Thyroid gland (tissue), 4 donors: ENCODE results near the gene SNRPD3. TPM values are rescaled to one million over a fixed set of nuclear protein-coding genes. Genes with fewer than 3 reads are reported as not detected.
A peak's percentile ranks its signal among the peaks of the same experiment; 100 is the strongest.

ENCODE experiments used
- DNase-seq, 2 donors: peaks; one replicate each; pipeline ENCODE4 v3.0.0-alpha.2; 2019
- H3K27ac ChIP-seq, 3 donors: fragments of 200-600 bp; sonication (generic); 1 replicate in 2 of 3; 2 replicates in 1 of 3; pipeline ENCODE4 v1.5.1; 2016 to 2019; ENCODE audit warnings: mild to moderate bottlenecking in 1 of 3, moderate library complexity in 1 of 3
- H3K27me3 ChIP-seq: fragments of 200-600 bp; sonication (generic); one replicate; pipeline ENCODE4 v1.5.1; 2019
- H3K36me3 ChIP-seq, 2 donors: fragments of 200-600 bp; sonication (generic); one replicate each; pipeline ENCODE4 v1.5.1; 2016 to 2019
- H3K4me1 ChIP-seq, 2 donors: fragments of 200-600 bp; sonication (generic); one replicate each; pipeline ENCODE4 v1.5.1; 2017 to 2019
- H3K4me3 ChIP-seq, 3 donors: fragments of 200-600 bp; sonication (generic); replicated peaks in 1 of 3; 1 replicate in 2 of 3; 2 replicates in 1 of 3; pipeline ENCODE4 v1.5.1; 2016; ENCODE audit warnings: mild to moderate bottlenecking in 1 of 3
- H3K9me3 ChIP-seq: fragments of 200-600 bp; sonication (generic); one replicate; pipeline ENCODE4 v1.5.1; 2017
- POLR2A ChIP-seq, 2 donors: fragments of 450-650 bp; IDR thresholded peaks; one replicate each; pipeline ENCODE4 v1.6.1; 2017; ENCODE audit warnings: antibody characterized with exemption in 2 of 2, mild to moderate bottlenecking in 2 of 2, moderate library complexity in 1 of 2
- WGBS, 2 donors: methylation state at CpG; one replicate each; pipeline ENCODE4 v1.1.5; 2017; 5-methylcytosine and 5-hydroxymethylcytosine counted together
- intact Hi-C: fragments of 100-400 bp; cut with DNase I; formaldehyde crosslinking; loops from one replicate; pipeline ENCODE4 v1.15.1; 2023
- total RNA-seq, 4 donors: library from RNA; depleted of rRNA; stranded (reverse); fragments of >200 nt; gene quantifications; one replicate each; pipeline ENCODE4 v1.2.3, GENCODE V29; 2016
- TF ChIP-seq, protein P1 (sequence below), 6 experiments: fragments of 200-600 bp in 3 of 6; fragments of 450-650 bp in 3 of 6; sonication (generic) in 3 of 6; IDR thresholded peaks; one replicate each; pipeline ENCODE4 v1.5.1; 2016 to 2019; ENCODE audit warnings: antibody characterized with exemption in 6 of 6, mild to moderate bottlenecking in 2 of 6, inconsistent platforms in 1 of 6, moderate library complexity in 1 of 6

Gene SNRPD3
- total RNA-seq, 4 donors from 2014 or later = 96.9 to 216 (median 145) TPM

DNA sequence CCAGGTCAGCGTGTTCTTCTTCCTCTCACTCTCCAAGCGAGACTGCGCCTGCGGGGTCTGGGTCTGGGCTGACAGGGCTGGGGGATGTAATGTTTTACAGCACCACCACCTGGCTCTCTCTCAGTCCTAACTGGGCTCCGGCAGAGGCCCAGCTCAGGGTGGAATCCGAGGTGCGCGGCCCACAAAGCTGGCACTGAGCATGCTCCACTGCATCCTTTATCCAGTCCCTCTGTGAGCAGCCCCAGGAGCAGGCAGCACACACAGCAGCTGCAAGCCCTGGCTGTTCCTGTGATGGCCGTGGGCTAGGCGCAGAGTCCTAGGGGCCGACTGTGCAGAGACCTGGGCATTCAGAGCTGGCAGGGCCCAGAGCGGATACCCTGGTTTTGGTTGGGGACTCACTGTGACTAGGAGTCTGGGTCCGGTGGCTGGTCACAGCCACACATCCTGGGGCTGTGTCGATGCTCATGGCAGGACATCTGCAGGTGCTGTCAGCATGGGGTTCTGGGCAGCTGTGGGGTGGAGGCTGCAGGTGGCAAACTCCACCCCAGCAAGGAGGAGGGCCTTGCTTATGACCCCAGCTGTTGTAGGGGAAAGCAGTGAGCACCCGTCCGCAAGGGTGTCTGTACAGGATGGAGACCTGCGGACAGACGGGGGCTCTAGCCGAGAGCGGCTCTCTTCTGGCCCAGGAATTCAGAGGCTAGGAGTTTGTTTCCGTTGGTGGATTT lies 33.1 kb downstream of the SNRPD3 start:
- DNase-seq = no peak
- 77 to 80% methylated on average over 11 to 18 of the region's 21 CpGs for WGBS, 2 donors
- intact Hi-C loops = no loop called here
- no peaks in the 10 kb centered on the region for H3K27me3 ChIP-seq
- H3K4me1 ChIP-seq = peaks cover 35 to 46% of the 10 kb centered on the region in 2 donors
- no peaks in the 10 kb centered on the region for H3K9me3 ChIP-seq
- peaks cover 0 to 4% of the 10 kb centered on the region in 2 donors for H3K36me3 ChIP-seq
- H3K4me3 ChIP-seq = no peak overlapping the region
- no peak for TF ChIP-seq POLR2A (IDR thresholded peaks at IDR 0.05)
- TF ChIP-seq, protein P1, sequence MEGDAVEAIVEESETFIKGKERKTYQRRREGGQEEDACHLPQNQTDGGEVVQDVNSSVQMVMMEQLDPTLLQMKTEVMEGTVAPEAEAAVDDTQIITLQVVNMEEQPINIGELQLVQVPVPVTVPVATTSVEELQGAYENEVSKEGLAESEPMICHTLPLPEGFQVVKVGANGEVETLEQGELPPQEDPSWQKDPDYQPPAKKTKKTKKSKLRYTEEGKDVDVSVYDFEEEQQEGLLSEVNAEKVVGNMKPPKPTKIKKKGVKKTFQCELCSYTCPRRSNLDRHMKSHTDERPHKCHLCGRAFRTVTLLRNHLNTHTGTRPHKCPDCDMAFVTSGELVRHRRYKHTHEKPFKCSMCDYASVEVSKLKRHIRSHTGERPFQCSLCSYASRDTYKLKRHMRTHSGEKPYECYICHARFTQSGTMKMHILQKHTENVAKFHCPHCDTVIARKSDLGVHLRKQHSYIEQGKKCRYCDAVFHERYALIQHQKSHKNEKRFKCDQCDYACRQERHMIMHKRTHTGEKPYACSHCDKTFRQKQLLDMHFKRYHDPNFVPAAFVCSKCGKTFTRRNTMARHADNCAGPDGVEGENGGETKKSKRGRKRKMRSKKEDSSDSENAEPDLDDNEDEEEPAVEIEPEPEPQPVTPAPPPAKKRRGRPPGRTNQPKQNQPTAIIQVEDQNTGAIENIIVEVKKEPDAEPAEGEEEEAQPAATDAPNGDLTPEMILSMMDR (IDR thresholded peaks at IDR 0.05) = no peak
- peak overlapping the region; percentile 34 to 77 (median 72) for H3K27ac ChIP-seq

DNA sequence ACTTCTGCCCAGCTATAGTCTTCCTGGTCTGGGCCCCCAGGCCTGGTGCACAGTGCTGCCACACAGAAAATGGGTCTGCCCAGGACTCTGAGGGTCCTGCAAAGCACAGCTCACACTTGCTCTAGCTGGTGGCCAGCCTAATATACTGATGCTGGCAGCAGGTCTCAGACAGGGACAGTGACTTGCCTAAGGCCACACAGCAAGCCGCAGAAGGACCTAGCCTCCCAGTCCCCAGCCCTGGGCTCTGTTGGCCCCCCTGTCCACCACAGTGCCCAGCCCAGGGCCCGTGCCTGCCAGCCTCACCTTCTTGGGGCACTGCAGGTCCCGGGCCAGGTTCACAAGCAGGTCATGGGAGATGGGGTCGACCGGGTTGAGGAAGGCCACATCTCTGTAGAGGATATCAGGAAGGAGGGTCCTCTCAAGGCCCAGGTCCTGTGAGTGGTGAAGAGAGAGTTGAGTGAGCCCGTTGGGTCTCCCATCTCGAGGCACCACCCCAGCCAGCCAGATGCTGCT lies 33.8 kb downstream of the SNRPD3 start:
- Histone ChIP-seq H3K27ac (peak overlapping the region in 1 of 3 donors; percentile 72), H3K36me3 (peaks cover 0 to 4% of the 10 kb centered on the region in 2 donors), H3K27me3 (no peaks in the 10 kb centered on the region), H3K4me1 (peaks cover 36 to 46% of the 10 kb centered on the region in 2 donors), H3K9me3 (no peaks in the 10 kb centered on the region), H3K4me3 (no peak overlapping the region)
- TF ChIP-seq POLR2A (IDR thresholded peaks at IDR 0.05) = no peak
- TF ChIP-seq, protein P1 (IDR thresholded peaks at IDR 0.05) = no peak
- DNase-seq = no peak
- WGBS, 2 donors = 93 to 95% methylated on average over 3 to 7 of the region's 7 CpGs
- intact Hi-C loops = no loop called here

DNA sequence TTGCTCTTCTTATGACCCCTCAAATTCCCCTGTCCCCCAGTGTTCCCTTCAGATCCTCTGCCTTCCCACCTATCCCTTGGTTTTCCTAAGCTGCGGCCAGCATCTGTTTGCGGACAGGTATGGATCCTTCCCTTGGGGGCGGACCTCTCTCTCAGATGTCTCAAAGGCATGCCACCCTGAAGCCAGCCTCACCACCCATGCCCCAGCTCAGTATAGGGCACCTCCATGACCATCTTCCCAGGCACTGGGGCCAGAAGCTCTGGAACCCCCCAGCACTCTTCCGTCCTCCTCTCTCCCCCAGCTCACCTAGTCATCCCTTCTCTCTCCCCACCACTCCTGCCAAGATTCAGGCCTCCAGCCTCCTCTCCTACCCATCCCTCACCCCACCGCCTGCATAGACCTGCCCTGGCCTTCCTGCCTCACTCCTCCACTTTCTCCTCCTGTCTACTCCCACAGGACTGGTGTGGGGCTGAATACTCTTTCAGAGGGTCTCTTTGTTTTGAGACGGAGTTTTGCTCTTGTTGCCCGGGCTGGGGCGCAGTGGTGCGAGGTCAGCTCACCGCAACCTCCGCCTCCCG lies 34.9 kb downstream of the SNRPD3 start:
- no peak for DNase-seq
- Histone ChIP-seq H3K27ac (no peak overlapping the region), H3K4me1 (peaks cover 43 to 56% of the 10 kb centered on the region in 2 donors), H3K27me3 (no peaks in the 10 kb centered on the region), H3K4me3 (no peak overlapping the region), H3K9me3 (no peaks in the 10 kb centered on the region), H3K36me3 (peaks cover 0 to 4% of the 10 kb centered on the region in 2 donors)
- no peak for TF ChIP-seq POLR2A (IDR thresholded peaks at IDR 0.05)
- TF ChIP-seq, protein P1 (IDR thresholded peaks at IDR 0.05) = no peak
- 97 to 98% methylated on average over 12 of the region's 12 CpGs for WGBS, 2 donors
- intact Hi-C loops = no loop called here

DNA sequence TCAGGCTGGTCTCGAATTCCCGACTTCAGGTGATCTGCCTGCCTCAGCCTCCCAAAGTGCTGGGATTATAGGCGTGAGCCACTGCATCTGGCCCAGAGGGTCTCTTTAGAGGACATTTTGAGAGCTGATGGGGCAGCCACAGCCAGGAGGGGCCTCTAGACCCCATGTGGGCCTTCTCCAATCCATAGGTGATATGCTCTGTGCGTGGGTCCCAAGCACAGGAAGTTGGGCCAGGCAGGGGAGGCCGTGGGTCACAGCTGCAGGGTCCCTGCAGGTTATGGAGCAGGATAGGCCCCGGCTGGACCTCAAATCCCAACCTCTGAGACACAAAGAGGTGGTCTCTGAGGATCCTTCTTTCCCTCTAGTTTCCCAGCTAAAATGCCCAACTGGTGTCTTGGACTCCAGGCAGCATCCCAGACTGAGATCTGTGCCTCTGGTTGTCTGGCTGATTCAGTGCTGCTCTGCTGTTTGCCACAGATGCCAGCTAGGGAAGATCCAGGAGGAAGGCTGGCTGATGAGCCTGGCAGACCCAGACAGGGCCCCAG lies 35.6 kb downstream of the SNRPD3 start:
- 92 to 100% methylated on average over 2 to 6 of the region's 6 CpGs for WGBS, 2 donors
- DNase-seq = no peak
- H3K4me1 ChIP-seq = peaks cover 43 to 61% of the 10 kb centered on the region in 2 donors

More for the DNA sequence above, 35.6 kb downstream of the SNRPD3 start:
- H3K9me3 ChIP-seq = no peaks in the 10 kb centered on the region
- no peak overlapping the region for H3K4me3 ChIP-seq
- H3K36me3 ChIP-seq = peaks cover 0 to 4% of the 10 kb centered on the region in 2 donors
- intact Hi-C loops = no loop called here
- peak overlapping the region in 1 of 3 donors; percentile 7 for H3K27ac ChIP-seq
- TF ChIP-seq, protein P1 (IDR thresholded peaks at IDR 0.05) = no peak
- TF ChIP-seq POLR2A (IDR thresholded peaks at IDR 0.05) = no peak
- no peaks in the 10 kb centered on the region for H3K27me3 ChIP-seq
